Measurements from ENCODE around the gene RREB1.
"Not testable (repeated sequence)": the region's sequence is repeated elsewhere in the genome, so short reads cannot be mapped to it uniquely, and the experiment has no call there.

RREB1 gene

GRCh38 chr6:7157307-7157706 is 49.5 kb downstream of the RREB1 start:
- not testable (repeated sequence) for DNase-seq (ENCODE audit: low read depth, low spot score)
- H3K27ac ChIP-seq: peak overlapping the region; percentile 37

- H3K27ac ChIP-seq: peak overlapping the region; percentile 37
- no peak for DNase-seq (ENCODE audit: low read depth, low spot score)
These were observed 50.2 kb downstream of the RREB1 start for GRCh38 chr6:7157752-7158616.

DNA sequence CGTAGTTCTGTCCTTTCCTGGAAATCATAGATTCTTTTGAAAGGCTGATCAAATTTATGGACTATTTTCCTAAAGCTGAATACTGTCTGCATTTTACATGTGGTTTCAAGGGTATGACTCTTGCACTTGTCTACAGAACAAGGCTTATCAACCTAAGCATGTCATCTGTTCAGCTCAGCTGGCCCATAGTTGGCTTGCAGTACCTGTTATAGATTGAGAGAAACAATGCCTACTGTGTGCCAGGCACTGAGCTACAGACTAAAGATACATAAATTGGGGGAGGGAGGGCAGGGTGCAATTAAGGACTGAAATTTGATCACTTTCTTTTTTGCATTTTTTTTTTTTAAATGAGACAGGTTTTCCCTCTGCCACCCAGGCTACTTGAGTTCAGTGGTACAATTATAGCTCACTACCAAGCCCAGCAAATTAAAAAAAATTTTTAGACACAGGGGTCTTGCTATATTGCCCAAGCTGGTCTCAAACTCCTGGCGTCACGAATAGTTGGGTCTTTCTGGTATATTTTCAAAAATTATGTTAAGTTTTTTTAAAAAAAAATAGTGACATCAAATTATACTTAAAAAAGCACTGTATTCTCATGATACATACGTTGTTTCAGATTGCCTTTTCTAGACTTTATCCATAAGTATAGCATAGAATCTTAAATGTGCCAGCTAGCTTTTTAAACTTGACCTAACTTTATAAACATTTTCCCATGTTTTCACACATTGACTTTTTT is 52.2 kb downstream of the RREB1 start:
- H3K27ac ChIP-seq: peak overlapping the region; percentile 62
- no peak for DNase-seq (ENCODE audit: low read depth, low spot score)

DNA sequence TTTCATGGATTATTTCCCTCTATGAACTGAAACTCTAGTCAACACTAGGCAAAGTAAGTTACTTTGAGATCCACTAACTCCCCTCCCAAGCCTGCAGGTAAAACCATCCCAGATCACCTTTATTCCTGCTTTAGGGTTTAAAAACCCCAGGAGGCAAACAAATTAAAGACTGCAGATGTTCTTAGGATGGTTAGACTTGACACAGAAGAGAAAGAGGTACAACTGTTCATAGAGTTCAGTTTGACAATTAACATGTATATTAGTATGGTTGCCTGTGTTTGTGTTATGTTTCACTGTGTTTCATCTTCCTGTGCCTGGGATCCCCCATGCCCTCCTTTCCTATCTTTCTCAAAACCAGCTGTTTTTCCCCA is 53.5 kb downstream of the RREB1 start:
- H3K27ac ChIP-seq: peak overlapping the region; percentile 62
- no peak for DNase-seq (ENCODE audit: low read depth, low spot score)

GRCh38 chr6:7161845-7162244 is 54.1 kb downstream of the RREB1 start:
- H3K27ac ChIP-seq: peak overlapping the region; percentile 62
- no peak for DNase-seq (ENCODE audit: low read depth, low spot score)

GRCh38 chr6:7163661-7164071 is 55.9 kb downstream of the RREB1 start:
- H3K27ac ChIP-seq: no peak overlapping the region
- no peak for DNase-seq (ENCODE audit: low read depth, low spot score)

DNA sequence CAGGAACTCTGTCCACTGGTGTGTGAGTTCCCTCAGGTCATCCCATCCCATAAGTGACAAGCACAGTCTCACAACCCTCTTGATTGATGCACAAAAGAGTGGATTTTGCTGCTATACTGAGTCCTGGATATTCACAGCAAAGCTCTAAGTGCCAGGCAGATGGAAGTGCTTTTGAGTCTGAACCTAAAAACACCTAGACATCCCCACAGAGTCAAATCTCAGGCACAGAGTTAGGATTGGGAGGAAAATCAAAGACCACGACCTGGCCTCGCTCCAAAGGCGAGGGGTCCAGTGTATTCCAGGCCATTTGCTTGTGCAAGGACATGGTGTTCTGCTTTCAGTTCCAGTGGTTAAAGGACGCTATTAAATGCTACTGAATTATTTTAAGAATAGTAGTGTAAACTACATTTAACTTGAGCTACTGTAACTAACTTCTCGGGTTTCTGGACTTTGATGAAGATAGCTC is 56.8 kb downstream of the RREB1 start:
- DNase-seq (ENCODE audit: low read depth, low spot score): no peak
- H3K27ac ChIP-seq: no peak overlapping the region

DNA sequence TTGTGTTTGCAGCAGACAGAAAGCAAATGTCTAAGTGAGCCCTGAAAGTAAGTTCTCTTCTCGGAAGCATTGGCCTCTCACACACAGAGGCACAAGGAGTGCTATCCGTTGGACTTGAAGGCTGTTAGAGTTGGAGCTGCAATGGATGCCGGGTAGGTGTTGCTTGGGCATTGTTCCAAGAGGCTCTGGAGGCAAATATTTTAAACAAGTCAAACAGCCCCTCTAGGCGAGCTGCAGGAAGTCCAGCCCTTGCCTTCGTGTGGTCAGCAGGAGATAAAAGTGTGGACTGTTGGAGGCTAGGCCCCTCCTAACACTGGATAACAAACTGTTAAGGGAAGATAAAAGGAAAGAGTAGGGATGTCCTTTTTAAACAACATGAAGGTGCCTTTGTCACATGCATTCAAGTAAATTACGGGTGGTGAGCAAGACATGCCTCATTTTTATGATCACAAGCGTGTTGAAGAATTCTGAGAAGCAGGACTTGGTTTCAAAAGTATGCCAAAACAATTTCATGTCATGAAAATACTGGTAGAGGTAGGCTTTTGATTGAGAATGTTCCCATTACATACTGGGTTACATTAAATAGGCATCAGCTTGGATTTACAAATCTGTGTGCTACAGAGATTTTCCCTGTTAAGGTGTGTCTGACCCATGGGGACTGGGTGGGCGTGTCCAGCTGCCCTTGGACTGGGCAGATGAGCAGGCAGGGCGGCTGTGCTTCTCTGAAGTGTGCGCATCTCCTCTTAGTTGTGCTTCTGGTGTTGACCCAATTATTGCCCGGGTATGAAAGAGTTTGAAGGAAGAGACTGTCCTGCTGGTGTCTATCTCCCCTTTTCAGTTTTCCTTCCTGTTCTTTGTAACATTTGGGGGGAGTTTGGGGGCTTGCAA is 57.5 kb downstream of the RREB1 start:
- H3K27ac ChIP-seq: no peak overlapping the region
- DNase-seq (ENCODE audit: low read depth, low spot score): no peak

DNA sequence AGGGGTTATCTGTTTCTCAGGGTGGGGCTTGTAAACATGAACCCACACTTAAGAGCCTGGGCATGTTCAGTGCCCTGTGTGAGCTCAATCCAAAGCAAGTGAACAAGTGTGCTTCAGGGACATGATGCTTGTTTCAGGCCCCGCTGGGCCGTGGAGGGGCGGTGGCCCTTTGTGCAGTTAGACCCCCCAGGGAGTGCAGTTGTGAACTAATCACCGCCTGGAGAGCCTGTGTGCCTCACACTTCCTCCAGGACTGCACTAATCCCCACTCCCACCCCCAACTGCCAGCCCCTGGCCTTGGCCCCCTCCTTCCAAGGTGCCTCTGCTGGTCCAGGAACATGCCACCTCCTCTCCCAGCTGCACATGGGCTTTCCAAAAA is 58.1 kb downstream of the RREB1 start:
- no peak for DNase-seq (ENCODE audit: low read depth, low spot score)
- H3K27ac ChIP-seq: no peak overlapping the region

DNA sequence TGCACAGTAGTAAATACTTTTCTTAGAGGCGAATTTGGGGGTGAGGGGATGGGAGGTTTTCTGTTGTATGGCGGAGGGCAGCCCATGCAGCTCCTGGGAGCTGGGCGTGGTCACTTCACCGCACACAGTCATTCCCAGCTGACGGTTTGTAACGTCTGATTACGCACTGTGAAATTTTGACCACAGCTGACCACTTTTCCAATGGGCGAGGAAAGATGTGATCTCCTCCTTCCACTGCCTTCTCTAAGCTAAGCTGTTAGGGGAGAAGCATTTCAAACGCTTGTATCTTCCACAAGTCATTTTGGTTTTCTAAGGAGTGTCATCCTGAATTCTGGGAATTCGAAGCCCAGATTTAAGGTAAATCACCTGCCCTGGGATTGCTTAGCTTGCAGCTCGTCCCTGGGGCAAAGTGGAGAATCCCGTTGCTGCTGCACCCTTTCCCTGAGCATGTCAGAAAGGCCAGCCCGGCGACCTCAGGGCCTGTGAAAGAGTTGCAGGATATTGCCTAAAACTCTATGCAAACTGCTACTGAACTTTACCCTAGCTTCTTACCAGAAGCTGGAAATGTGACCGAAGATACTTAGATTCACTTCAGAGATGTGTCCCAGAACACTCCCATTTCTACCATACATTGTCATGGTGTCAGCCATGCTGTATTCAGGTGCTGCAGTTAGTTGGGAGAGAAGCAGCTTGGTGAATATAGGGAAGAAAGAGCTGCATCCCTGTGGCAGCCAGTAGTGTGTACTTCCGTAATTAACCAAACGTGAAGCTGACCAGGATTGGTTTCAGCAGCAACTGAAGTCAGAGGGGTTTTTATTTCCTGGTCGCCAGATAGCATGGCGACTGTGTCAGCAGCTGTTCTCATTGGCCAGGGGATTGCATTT is 58.9 kb downstream of the RREB1 start:
- no peak for DNase-seq (ENCODE audit: low read depth, low spot score)
- H3K27ac ChIP-seq: no peak overlapping the region

- H3K27ac ChIP-seq: no peak overlapping the region
- no peak for DNase-seq (ENCODE audit: low read depth, low spot score)
These were observed 61.5 kb downstream of the RREB1 start for GRCh38 chr6:7169296-7169721.

- no peak overlapping the region for H3K27ac ChIP-seq
- DNase-seq (ENCODE audit: low read depth, low spot score): no peak
These were observed 62.5 kb downstream of the RREB1 start for GRCh38 chr6:7170117-7170732.

GRCh38 chr6:7171119-7171518 is 63.4 kb downstream of the RREB1 start:
- DNase-seq (ENCODE audit: low read depth, low spot score): no peak
- no peak overlapping the region for H3K27ac ChIP-seq

DNA sequence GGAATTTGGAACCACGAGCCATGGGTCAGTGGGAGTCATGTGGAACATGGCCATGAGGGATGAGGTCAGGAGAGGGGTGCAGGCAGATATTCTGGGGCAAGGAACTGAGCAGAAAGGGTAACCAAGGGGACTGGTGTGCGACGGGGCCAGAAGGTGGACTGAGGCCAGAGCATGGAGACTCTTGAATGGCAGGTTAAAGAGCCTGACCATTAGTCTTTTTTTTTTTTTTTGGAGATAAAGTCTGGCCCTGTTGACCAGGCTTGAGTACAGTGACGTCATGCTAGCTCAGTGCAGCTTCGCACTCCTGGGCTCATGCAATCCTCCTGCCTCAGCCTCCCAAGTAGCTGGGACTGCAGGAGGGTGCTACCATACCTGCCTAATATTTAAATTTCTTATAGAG is 64.0 kb downstream of the RREB1 start:
- H3K27ac ChIP-seq: no peak overlapping the region
- no peak for DNase-seq (ENCODE audit: low read depth, low spot score)

DNA sequence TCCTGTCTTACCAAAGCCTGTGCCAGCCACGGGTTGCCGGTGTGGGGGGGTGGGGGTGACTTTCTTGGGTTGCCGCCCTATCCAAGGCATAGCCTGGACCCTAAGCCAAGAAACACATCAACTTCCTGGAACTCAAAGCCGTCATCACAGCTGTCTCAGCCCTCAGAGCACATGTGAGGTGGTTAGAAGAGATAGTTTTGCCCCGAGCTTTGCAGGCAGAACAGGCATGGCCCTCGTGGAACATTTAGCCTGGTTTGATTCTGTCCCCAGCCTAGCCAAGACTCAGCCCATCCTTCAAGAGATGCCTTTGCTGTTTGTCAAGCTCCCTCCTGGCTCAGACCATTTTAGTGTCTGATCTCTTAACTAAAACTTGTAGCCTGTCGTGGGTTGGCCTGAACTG is 64.9 kb downstream of the RREB1 start:
- no peak for DNase-seq (ENCODE audit: low read depth, low spot score)
- no peak overlapping the region for H3K27ac ChIP-seq

DNA sequence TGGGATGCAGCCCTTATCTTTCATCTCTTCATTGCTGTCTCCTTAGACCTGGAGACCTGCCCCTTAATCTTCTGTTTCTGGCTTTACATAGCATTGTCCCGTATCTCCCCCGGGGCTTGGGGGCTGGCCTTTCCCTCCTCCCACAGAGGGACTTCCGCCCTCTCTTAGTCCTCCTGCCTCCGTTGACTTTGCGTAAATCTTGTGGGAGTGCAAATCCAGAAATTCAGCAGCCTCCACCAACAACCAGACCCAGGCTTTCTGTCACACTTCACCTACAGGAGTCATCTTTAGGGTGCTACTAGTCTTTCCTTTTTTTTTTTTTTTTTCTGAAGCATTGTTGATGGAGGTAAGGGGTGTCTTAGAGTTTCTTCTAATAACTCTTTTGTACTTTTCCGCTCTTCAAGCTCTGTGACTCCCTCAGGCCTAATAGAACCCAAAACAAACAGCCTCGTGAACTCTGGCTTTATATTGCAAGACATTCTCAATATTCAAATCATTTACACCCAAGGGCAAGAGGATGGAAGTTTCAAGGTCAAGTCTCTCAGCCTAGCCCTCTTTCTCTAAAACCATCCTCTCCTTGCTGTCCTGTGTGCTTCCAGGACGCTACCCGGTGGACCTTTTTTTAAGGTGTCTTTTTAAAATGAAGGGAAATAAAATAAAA is 66.2 kb downstream of the RREB1 start:
- no peak overlapping the region for H3K27ac ChIP-seq
- no peak for DNase-seq (ENCODE audit: low read depth, low spot score)

- DNase-seq (ENCODE audit: low read depth, low spot score): no peak
- H3K27ac ChIP-seq: no peak overlapping the region
These were observed 67.7 kb downstream of the RREB1 start for GRCh38 chr6:7175462-7175861.

GRCh38 chr6:7176208-7176607 is 68.4 kb downstream of the RREB1 start:
- H3K27ac ChIP-seq: no peak overlapping the region
- no peak for DNase-seq (ENCODE audit: low read depth, low spot score)

- H3K27ac ChIP-seq: no peak overlapping the region
- no peak for DNase-seq (ENCODE audit: low read depth, low spot score)
These were observed 70.5 kb downstream of the RREB1 start for GRCh38 chr6:7178280-7178679.
